ENCODE data around the gene SRRM3.
"Not testable (repeated sequence)": the region's sequence is repeated elsewhere in the genome, so short reads cannot be mapped to it uniquely, and the experiment has no call there.

SRRM3 gene

DNA sequence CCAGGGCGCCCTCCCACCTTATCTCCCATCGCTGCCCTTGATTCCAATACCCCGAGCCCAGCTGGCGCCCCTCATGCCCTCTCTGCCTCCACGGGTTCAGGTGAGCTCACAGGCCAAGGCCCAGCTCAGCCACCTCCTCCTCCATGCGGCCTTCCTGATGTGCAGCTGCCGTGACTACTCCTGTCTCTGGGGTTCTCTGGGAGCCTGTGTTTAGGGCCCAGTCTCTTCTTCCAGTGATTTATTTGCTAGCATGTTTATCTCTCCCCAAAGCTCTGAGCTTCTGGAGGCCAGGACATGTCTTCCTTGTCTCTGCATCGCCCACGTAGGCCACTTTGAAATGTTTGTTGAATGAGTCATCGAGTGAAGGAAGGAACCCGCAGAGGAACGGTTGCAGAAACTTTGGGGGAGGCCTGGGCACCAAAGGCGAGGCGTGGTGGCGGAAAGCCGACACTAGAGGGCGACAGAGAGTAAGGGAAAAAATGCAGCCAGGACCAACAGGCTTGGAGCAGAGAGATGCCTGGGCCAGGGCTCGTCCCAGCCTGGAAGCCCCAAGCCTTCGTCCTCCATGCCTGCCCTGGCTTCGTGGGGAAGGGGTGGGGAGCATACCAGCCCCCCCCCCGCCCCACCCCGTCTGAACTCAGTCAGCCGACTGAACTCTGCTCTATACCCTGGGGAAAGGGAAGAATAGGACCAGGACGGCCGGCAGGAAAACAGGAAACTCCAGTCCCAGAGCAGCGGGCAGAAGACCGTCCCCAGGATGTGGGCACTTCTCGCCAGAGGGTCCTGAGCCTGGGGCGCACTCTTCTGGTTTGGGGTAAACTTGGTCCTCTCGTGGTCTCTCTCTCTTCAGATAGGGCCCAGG, 89.9 kb downstream of the SRRM3 start:
- DNase-seq (ENCODE audit: low read depth): peak; percentile 79

DNA sequence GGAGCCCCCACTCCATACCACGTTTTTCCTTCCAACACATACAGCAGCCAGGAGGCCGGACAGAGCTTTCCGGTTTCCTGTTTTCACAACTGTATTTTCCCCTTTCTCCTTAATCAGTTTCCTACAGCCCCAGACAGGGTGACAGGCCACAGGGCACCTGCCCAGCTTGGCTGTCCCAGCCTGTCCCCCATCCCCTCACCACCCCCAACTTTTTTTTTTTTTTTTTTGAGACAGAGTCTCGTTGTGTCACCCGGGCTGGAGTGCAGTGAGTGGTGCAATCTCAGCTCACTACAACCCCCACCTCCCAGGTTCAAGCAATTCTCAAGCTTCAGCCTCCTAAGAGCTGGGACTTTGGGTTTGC, 90.5 kb downstream of the SRRM3 start:
- no peak for DNase-seq (ENCODE audit: low read depth)

DNA sequence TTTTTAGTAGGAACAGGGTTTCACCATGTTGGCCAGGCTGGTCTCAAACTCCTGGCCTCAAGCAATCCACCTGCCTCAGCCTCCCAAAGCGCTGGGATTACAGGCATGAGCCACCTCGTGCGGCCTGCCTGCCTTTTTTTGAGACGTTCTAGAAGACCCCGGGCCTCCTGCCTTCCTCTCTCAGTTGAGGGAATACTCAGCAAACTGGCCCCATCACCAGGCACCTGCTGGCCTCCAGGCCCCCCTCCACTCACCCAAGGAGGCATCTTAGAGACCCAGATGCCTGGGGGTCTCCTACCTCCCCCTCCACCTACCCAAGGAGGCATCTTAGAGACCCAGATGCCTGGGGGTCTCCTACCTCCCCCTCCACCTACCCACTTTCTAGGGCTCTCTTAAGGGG, 91.2 kb downstream of the SRRM3 start:
- not testable (repeated sequence) for DNase-seq (ENCODE audit: low read depth)

- no peak for DNase-seq (ENCODE audit: low read depth)
These were observed 91.8 kb downstream of the SRRM3 start for GRCh38 chr7:76293407-76293901.

DNA sequence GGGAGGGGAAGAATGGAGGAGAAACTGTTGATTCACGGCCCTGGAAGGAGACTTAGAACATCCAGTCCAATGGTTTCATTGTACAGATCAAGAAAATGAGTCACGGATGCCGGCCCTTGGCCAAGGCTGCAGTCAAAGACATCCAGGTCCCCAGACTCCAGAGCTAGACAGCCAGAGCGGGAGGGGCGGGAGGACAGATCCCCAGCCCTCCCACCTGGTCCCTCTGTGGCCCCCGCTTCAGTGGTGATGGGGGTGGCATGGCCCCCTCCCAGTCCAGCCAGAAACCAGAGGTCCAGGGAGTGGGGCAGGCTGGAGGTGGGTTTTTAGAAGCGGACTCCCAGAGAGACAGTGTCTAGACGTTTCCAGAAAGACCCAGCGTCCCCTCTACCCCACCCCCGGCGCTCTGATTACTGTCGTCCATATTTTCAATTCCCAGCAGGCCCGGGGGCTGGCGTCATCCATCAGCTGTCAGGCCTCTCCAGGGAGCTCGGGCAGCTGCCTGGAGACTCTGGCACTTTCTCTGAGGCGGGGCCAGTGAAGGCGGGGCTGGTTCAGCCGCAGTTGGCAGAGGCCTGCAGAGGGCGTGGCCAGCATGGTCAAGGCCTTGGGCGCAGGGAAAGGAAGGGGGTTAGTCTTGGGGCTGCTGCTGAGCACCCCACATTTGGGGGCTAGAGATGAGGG, 92.8 kb downstream of the SRRM3 start:
- DNase-seq (ENCODE audit: low read depth): no peak

DNA sequence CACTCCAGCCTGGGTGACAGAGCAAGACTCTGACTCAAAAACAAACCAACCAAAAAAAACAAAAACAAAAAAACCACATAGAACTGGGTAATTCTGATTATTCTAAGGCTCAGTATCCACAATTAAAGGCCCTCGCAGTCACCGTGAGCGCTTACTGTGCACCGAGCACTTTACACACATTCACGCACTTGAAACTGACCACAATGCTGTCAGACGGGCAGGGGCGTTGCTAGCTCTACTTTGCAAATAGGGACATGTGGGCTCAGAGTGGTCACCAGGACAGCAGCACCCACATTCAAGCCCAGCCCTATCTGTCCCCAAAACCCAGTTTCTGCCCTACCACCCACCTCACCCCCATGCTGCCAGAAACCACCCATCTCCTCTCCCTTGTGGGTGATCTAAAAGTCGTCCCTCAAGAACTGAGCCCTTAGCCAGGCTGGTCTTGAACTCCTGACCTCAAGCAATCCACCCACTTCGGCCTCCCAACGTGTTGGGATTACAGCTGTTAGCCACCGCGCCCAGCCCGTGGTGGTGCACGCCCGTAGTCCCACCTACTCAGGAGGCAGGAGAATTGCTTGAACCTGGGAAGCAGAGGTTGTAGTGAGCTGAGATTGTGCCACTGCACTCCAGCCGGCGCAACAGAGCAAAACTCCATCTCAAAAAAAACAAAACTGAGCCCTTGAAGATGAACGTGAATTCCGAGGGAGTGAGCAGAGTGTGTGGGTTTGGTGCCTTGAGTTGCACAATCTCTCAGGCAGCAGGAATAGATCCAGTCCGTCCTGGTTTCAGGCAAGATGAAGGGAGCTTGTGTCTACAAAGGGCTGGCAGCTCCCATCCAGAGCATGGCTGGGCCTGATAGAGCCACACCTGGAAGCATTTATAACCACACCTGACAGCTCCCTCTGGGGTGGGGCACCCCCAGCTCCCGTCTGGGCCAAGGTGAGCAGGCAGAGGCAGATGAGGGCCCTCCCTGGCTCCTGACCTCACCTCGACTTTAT, 95.3 kb downstream of the SRRM3 start:
- no peak for DNase-seq (ENCODE audit: low read depth)

DNA sequence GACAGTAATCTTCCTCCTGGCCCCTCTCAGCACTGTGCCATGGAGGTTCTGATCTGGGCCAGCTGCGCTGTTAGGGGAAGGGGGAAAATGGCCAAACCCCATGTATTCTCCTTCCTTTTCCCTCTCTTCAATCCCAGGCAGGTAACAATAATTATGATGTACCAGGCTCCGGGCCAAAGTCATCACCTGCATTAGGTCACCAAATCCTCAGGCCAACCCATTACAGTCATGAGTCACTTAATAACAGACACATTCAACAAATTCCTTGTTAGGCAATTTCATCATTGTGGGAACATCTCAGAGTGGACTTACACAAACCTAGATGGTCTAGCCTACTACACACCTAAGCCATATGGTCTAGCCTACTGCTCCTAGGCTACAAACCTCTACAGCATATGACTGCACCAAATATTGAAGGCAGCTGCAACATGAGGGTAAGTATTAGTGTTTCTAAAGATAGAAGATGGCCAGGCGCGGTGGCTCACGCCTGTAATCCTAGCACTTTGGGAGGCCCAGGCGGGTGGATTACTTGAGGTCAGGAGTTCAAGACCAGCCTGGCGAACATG, 98.6 kb downstream of the SRRM3 start:
- no peak for DNase-seq (ENCODE audit: low read depth)

DNA sequence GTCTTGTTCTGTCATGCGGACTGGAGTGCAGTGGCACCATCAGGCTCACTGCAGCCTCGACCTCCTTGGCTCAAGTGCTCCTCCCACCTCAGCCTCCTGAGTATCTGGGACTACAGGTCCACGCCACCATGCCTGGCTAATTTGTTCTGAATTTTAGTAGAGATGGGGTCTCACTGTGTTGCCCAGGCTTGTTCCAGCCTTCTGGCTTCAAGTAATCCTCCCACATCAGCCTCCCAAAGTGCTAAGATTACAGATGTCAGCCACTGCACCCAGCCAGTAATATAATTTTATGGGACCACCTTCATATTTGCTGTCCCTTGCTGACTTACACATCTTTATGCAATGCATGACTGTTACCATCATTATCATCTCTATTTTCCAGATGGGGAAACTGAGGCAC, 99.3 kb downstream of the SRRM3 start:
- no peak for DNase-seq (ENCODE audit: low read depth)

DNA sequence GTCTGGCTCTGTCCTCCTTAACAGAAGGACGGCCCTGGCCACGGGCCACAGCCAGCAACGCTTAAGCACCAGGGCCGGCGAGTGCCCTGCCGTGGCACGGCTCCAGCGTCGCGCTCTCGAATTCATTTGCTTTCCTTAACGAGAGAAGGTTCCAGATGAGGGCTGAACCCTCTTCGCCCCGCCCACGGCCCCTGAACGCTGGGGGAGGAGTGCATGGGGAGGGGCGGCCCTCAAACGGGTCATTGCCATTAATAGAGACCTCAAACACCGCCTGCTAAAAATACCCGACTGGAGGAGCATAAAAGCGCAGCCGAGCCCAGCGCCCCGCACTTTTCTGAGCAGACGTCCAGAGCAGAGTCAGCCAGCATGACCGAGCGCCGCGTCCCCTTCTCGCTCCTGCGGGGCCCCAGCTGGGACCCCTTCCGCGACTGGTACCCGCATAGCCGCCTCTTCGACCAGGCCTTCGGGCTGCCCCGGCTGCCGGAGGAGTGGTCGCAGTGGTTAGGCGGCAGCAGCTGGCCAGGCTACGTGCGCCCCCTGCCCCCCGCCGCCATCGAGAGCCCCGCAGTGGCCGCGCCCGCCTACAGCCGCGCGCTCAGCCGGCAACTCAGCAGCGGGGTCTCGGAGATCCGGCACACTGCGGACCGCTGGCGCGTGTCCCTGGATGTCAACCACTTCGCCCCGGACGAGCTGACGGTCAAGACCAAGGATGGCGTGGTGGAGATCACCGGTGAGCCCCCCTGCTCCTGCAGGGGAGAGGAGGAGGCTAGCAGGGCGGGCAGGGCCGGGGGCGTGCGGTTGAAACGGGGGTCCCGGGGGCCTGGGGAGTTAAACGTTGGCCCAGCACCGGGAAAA, 100.9 kb downstream of the SRRM3 start, which contains the start of gene HSPB1:
TSS of gene HSPB1 (plus strand) at position 327 of the 855 bp plus-strand sequence. CDS start at position 367, 40 bp downstream.
- DNase-seq (ENCODE audit: low read depth): peak; percentile 61

DNA sequence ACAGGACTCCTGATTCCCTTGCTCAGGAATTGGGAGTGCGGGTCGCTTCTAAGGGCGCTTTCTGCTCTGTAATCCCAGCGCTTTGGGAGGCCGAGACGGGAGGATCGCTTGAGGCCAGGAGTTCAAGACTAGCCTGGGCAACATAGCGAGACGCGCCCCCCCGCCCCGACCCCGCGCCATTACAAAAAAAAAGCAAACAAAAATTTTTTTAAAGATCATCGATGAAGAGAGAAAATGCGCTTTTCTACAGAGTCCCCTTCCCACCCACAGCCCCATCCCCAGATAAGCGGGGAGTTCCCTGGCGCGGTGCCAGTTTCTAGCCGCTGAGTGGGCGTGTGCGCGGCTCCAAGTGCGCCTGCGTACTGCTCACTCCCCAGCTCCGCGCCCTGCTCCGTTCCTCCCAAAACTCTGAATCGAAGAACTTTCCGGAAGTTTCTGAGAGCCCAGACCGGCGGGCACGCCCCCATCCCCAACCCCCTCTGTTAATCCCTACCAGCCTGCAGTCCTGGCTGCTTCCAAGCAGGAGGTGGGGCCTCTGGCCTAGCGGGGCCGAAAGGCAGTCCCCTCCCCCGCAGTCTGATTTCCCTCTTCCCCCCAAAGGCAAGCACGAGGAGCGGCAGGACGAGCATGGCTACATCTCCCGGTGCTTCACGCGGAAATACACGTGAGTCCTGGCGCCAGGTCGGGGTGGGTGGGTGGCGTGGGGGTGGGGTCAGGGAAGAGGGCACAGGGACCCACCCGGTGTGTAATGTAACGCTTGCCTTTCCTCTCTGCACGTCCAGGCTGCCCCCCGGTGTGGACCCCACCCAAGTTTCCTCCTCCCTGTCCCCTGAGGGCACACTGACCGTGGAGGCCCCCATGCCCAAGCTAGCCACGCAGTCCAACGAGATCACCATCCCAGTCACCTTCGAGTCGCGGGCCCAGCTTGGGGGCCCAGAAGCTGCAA, 101.8 kb downstream of the SRRM3 start:
- peak; percentile 74 for DNase-seq (ENCODE audit: low read depth)

DNA sequence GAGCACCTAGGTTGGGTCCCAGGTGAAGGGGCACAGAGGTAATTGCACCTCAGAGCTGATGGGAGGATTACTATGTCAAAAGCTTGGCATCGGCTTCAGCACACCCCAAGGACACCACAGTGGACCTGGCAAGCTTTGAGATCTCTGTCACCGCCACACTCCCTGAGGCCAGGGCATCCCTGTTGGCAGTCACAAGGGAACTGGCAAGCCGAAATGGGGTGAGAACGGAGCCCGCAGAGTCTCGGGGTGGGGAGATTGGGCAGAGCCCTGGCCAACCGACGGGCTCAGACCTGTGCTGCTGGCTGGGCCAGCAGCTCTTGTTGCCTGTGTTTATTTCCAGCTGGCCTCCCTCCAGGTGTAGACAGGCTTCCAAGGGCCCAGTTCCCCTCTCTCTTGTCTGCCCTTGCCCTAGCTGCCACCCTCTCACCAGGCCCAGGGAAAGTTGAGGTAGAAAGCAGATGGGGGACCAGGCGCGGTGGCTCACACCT, 103.2 kb downstream of the SRRM3 start:
- no peak for DNase-seq (ENCODE audit: low read depth)

- DNase-seq (ENCODE audit: low read depth): not testable (repeated sequence)
These were observed 107.2 kb downstream of the SRRM3 start for GRCh38 chr7:76308874-76309273.

DNA sequence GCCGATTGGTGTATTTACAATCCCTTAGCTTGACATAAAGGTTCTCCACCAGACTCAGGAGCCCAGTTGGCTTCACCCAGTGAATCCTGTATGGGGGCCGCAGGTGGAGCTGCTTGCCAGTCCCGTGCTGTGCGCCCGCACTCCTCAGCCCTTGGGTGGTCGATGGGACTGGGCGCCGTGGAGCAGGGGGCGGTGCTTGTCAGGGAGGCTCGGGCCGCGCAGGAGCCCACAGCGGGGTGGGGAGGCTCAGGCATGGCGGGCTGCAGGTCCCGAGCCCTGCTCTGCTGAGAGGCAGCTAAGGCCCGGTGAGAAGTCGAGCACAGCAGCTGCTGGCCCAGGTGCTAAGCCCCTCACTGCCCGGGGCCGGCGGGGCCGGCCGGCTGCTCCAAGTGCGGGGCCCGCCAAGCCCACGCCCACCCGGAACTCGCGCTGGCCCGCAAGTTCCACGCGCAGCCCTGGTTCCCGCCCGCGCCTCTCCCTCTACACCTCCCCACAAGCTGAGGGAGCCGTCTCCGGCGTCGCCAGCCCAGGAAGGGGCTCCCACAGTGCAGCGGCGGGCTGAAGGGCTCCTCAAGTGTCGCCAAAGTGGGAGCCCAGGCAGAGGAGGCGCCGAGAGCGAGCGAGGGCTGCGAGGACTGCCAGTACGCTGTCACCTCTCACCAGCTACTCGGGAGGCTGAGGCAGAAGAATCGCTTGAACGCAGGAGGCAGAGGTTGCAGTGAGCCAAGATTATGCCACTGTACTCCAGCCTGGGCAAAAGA, 107.8 kb downstream of the SRRM3 start:
- DNase-seq (ENCODE audit: low read depth): not testable (repeated sequence)

- no peak for DNase-seq (ENCODE audit: low read depth)
These were observed 108.6 kb downstream of the SRRM3 start for GRCh38 chr7:76310102-76310957.

DNA sequence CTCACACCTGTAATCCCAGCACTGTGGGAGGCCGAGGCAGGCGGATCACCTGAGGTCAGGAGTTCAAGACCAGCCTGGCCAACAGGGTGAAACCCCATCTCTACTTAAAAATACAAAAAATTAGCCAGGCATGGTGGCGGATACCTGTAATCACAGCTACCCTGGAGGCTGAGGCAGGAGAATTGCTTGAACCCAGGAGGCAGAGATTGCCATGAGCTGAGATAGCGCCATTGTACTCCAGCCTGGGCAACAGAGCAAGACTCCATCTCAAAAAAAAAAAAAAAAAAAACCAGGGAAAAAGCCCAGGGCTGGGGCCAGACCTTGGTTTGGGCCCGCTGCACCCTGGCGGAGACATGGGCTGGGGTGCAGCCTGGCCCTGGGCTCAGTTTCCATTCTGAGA, 110.1 kb downstream of the SRRM3 start:
- not testable (repeated sequence) for DNase-seq (ENCODE audit: low read depth)

- DNase-seq (ENCODE audit: low read depth): peak; percentile 94
These were observed 112.5 kb downstream of the SRRM3 start for GRCh38 chr7:76314042-76314721.

DNA sequence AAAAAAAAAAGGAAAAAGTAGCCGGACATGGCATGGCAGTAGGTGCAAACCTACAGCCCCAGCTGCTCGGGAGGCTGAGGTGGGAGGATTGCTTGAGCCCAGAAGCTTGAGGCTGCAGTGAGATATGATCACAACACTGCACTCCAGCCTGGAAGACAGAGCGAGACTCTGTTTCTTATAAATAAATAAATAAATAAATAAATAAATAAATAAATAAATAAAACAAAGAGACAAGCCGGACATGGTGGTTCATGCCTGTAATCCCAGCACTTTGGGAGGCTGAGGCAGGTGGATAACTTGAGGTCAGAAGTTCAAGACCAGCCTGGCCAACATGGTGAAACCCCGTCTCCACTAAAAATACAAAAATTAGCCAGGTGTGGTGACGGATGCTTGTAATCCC, 113.0 kb downstream of the SRRM3 start:
- not testable (repeated sequence) for DNase-seq (ENCODE audit: low read depth)

Measured in activated T-cell treated with anti-CD3 and anti-CD28 coated beads for 1 hour (primary cell).